ENCODE data around the gene ZDHHC13.

Gene ZDHHC13, protein sequence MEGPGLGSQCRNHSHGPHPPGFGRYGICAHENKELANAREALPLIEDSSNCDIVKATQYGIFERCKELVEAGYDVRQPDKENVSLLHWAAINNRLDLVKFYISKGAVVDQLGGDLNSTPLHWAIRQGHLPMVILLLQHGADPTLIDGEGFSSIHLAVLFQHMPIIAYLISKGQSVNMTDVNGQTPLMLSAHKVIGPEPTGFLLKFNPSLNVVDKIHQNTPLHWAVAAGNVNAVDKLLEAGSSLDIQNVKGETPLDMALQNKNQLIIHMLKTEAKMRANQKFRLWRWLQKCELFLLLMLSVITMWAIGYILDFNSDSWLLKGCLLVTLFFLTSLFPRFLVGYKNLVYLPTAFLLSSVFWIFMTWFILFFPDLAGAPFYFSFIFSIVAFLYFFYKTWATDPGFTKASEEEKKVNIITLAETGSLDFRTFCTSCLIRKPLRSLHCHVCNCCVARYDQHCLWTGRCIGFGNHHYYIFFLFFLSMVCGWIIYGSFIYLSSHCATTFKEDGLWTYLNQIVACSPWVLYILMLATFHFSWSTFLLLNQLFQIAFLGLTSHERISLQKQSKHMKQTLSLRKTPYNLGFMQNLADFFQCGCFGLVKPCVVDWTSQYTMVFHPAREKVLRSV

DNA sequence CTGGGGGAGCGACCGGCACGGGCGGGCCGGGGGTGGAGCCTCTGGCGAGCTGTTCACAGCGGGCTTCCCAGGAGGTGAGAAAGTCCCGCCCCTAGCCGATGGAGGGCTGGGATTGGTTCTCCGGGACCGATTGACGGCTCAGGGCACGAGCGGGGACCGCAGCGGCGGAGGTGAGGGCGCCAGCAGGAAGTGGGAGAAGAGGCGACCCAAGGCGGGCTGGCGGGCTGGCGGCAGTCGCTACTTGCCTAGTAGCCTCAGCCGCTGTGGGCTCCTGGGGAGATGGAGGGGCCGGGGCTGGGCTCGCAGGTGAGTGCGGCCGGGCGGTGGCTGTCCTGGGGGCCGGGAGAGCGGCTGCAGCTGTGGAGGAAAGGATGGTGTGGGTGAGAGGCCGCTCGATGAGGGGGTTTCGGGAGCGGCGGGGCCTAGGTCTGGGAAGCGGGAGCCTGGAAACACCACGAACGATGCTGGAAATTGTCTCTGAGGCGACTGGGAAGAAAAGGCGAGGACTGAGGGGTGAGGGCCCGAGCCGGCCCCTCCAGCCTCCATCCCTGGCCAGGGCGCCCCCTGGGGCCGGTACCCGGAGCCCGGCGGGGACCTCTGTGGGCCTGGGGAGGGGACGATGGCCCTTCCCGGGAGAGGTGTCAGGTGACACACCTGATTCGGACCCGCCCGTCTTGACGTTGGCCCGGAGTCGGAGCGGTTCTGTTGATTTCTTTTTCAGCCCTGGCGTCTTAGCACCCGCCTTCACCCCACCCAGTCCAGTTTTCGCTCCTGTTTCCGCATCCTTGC lies at the start of gene ZDHHC13:
TSS of gene ZDHHC13 (plus strand) at position 198 of the 789 bp plus-strand sequence. CDS start at position 280, 82 bp downstream.
- peak; percentile 92 for DNase-seq

DNA sequence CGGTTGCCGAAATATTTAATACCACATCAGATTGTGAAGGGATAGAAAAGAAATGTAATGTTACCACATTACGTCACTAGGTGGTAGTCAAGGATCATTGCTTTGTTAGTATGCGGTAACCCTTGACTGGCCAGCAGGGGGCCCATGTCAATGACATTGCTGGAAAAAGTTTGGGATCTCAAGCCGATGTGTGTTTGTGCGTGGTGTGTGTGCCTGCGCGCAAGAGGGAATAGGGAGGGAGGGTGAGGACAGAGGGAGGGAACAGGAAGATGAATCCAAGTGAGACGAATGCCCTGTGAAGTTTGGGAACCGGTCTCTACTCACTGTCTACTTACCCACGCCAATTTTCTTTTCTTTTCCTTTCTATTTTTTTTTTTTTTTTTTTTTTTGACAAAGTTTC lies 45.7 kb upstream of the ZDHHC13 start:
- peak; percentile 36 for DNase-seq

DNA sequence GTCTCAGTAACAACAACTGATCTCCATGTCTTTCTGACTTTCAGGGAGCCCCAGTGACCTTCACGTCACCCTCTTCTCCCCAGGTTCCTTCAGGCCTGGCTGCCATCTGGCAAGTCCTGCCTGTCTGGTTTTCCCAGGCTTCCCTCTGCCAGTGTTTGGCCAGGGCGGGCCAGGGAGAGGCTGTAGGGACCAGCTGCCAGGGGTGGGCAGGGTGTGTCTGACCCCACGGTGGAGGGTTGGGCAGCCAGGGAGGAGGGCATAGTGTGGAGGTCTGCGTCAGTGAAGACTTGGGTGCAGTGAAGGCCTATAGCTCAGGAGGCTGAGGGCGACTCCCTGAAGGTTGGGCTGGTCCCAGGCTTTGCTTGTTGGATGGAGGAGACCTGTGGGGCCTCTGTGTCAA lies 44.5 kb upstream of the ZDHHC13 start:
- DNase-seq: no peak

DNA sequence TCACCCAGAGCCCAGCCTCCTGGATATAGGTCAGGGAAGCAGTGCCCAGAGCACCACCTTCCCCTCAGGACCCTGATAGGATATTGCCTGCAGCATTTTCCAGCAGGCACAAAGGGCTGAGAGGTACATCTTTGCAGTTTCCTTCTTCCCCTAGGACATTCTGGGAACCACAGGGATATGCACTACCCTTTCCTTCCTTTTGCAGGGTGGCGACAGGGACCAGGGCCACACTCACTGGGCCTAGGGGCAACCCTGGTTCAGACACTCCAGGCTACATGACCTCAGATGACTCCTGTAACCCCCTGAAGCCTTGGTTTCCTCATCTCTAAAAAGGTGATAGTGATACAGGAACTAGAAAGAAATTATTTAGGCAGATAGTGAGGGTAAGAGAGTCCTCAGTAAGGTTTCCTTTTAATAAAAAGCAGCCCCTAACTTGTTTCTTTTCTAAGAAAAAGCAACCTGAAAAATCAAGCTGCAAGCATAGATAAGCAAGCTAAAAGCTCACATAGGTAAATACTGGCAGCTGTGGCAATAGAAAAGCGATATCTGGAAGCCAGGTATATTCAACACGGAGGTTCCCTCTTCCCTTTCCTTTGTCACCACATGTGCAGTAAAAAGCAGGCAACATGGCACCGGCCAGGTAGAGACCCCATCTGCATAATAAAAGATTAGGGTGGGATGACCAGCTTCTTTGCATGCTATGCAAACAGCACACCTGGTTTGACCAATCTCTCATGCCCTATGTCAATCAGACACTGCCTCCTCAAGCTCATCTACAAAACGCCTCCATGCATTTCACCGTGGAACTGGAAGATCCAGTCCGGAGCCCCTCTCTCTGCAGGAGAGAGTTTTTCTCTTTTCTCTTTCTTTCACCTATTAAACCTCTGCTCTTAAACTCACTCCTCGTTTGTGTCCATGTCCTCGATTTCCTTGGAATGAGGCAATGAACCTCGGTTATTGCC lies 43.2 kb upstream of the ZDHHC13 start:
- no peak for DNase-seq

DNA sequence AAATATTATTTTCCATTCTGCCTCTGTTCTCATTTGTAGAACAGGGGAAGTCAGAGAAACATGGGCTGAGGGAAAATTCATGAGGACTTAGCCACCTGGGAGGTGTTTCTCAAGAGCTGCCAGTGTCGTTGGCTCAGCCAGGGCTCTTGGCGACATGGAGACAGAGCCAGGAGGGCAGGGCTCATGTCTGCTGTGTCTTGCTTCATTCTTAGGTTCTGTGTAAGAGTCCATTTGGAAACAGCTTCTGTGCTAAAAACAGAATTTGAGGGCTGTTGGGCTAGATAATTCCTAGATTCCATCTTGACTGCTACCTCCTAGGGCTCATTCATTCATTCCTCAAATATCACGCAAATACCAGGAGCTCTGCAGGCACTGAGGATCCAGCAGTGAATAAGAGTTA lies 41.3 kb upstream of the ZDHHC13 start:
- no peak for DNase-seq

DNA sequence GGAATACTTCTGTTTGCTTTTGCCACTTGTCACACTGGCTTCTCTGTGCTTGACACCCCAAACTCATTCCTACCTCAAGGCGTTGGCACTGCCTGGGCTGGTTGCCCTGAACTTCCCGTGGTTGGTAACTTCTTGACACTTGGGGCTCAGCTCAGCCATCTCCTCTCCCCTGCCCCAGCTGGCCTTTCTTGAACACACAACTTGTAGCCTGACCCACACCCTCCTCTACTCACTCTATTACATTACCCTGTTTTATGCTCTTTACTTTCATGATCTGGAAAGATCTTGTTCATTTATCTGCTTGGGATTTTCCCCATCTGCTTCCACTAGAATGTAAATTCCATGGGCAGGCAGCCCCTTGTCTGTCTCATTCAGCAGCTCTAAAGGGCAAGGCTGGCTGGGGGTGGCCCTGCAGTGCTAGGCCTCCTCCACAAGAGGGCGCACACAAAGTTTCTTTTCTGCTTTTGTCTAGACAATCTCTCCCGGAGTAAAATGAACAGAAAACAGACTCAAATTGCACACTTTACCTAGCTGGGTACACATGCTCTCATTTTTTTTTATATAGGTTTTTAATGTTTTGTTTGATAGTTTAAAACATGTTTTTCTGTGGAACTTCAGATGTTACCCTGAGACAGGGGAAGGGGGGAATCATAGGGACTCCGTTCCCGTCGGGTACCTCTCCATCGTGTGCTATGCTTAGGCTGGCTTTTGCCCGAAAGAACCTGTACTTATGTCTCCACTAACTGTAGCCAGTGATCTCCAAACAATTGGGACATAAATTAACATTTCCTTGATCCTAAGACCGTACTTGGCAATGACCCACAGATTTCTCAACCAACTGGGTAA lies 40.0 kb upstream of the ZDHHC13 start:
- peak; percentile 25 for DNase-seq

DNA sequence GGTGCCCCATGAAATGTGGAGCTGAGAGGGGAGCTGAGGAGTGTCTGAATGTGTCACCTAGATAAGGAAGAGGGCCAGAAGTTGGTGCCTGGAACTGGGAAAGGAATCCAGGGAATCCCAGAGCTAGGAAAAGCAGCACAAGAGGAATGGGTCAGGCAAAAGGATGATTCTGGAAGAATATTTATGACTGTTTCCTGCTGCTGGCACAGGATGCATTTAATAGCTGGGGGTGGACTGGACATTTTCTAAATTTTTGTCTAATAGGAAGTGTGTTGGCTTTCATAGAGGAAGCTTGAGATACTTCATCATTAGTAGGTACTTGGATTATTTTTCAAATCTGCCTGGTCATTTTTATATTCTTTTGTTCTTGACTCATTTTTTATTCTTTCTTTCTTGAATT lies 39.0 kb upstream of the ZDHHC13 start:
- DNase-seq: no peak

DNA sequence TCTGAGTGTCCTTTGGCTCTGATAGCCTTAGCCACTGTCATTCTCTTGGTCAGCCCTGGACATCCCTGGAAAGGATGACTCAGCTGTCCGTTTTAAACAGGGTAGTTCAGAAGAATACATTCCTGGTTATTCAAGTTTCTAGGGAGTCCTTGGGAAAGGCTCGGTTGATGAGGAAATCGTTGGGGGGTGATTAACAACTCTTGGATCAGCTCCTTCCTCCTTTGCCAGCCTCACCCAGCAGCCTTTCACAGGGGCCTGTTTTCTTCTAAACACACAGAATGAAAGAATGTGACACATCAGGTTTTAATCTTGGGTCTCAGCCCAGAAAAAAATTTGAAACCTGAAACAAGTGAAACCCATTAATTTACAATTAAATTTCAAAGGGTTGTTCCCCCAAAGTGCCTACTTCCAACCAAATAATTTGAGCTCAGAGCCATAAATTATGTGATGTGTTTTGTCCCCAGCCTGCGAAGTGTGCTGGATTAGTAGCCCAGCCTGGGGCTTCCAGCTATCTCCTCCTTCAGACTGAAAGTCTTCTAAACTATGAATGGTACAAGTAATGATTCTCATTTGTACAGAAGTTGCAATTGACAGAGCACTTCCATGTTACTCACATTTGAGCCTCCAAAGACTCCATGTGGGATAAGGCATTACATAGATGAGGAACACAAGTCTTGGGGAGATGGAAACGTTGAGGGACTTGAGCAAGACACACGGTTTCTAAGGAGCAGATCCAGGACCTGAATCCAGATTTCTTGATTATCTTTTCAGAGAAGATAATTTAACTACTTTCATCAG lies 37.1 kb upstream of the ZDHHC13 start:
- no peak for DNase-seq

DNA sequence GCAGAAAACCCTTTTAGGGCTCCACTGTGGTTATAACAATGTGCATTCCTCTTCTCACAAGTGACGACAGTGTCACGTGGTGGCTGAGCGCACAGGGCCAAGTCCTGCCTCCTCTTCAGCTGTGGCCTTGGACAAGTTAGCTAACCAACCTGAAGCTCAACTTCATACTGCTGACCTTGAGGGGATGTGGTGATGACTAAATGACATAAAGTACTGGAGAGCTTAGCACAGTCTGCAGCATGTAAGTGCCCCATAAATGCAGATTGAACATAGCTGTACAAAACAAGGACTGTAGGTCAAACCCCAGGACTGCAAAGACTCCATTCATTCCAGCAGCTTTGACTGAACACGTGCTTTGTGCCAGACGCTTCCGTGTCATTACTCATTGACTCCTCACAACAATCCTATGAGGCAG lies 36.4 kb upstream of the ZDHHC13 start:
- no peak for DNase-seq

DNA sequence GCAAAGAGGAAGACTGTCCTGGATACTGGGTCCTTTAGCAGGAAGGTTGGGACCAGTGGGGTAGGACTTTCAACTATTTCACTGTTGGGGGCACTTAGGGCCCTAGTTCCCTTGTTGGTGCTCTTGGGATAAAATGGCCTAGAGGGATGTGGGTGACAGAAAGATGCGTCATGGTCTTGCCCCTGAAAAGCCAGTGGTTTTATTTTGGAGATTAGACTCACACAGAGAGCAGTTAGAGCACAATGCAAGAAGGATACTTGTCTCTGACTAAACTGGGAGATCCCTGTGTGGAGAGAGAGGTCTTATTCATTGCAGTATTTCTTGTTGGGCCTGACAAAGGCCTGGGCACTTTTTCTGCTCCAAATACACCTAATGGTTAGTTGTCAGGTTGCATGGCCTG lies 33.8 kb upstream of the ZDHHC13 start:
- no peak for DNase-seq

DNA sequence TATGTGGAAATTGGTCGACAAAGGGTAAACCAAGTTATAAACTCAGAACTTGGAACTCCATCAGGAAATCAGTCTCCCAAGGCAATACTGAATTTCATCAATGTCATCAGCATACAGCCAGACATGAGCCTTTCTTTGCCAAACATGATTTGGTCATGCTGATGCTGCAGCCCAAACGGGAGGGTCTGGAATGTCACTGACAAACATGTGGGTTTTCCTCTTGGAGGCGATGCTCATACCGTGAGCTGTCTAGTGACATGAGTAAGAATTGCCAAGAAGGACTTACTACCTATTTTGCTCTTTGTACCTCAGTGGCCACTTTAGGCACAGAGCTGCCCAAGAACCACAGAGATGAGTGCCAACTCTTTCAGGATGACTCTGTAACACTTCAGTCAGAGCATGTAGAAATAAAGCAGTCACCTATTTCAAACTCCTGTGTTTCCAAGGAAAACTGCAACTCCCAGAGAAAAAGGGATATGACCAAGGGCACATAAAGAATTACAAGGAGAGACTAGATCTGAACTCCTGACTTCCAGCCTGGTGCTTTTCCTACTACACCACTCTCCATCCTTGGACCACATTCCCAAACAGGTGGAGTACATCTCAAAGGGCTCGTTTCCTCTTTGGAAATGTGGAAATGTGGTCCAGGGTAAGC lies 32.2 kb upstream of the ZDHHC13 start:
- no peak for DNase-seq

DNA sequence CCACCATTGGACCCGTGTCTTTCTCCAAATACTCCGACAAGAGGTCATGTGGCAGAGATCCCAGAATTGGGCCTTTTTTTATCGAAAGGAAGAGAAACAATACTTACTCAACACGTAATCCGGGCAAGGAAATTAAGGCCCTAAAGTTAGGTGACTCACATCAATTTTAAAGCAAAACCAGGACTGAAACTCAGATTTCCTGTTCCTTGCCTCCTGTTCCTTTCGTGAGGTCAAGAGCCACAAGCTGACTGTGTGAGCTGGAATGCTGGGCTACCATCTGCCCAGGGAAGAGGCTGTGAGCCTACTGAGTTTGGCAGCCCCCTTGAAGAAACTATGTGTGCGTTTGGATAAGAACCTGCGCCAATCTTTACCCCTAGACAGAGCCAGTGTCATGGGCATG lies 29.3 kb upstream of the ZDHHC13 start:
- no peak for DNase-seq

DNA sequence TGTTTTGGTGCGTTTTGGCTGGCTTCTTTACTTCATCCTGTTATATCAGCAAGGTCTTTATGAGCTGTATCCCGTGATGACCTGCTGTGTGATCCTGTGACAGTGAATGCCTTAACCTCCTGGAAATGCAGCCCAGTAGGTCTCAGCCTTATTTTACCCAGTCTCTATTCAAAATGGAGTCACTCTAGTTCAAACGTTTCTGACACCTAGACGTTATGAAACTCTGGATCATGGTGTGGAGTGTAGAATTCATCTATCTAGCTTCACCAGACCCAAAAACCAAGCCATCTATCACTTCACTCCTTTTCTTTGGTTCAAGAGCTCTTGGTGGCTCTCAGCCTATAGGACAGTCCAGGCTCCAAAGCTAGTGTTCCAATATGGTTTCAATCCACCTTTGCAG lies 28.2 kb upstream of the ZDHHC13 start:
- no peak for DNase-seq

DNA sequence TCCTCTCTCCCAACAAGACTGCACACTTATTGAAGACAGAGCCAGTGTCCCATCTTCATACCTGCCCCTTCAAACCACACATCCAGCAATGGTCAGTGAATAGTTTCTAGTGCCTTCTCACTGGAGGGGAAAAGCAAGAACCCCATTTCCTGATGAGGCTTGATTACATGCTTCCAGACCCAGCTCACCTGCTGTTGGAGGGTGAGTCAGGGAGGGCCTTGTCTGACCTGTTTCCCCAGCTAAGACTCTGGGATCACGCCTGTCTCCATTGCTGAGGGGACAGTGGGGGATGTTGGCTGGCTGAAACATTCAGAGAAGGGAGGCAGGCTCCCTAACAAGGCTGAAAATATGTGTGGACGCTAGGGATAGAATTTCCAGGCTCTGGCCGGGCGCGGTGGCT lies 27.5 kb upstream of the ZDHHC13 start:
- no peak for DNase-seq

DNA sequence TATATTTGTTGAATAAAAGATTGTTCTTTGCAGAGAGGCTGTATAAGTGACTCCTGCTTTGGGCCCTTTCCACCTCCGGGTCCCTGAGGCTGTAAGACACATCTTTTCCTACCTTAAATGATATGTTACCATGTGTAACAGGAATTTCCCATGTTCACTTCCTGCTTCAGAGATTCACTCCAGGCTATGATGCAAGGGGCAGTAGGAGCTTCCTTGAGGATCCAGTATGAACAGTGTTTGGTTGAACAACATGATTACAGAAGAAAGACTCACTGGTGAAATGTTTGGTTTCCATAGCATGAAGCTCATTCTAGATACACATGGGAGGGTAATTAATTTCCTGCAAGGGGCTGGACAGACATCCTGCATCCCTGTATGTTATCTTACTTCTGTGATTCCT lies 25.6 kb upstream of the ZDHHC13 start:
- DNase-seq: no peak

DNA sequence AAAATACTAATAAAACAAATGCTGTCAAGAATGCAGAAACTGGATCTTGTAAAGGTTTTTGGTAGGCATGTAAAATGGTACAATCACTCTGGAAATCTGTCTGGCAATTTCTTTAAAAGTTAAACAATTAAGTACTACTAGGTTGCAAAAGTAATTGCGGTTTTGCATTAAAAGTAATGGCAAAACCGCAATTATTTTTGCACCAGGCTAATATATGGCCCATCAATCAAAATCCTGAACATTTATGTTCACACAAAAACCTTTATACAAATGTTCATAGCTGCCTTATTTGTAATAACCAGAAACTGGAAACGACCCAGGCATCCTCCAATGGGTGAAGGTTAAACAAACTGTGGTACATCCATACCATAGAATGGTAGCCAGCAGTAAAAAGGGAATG lies 24.6 kb upstream of the ZDHHC13 start:
- no peak for DNase-seq

DNA sequence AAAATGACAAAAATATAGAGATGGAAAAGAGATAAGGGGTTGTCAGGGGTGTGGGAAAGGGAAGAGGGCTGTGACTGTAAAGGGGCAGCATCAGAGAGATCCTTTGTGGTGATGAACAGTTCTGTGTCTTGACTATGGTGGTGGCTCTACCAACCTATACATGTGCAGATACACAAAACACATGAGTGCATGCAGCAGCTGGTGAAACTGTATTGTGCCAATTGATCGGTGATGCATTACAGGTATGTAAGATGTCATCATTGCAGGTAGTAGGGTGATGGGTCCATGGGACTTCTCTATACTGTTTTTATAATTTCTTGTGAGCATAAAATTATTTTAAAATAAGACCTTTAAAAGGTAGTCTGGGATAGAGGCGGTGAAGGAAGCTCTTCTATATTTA lies 24.1 kb upstream of the ZDHHC13 start:
- no peak for DNase-seq

DNA sequence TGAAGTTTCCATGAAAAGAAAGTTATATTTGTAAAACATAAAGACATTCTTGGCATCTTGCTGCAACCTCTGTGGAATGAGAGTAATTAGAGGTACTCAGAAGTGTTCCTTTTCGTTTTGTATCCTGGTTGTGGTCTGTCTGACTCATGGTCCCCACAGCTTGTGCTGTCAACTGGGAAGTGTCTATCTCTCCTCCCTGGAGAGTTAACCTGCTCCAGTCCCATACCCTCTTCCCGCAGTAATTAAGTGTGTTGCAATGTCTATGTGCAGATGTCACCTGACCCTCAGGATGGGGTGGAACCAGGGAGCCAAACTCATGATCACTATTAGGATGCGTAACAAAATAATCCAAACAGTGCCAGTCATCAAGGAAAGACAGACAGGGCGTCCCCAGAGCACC lies 23.0 kb upstream of the ZDHHC13 start:
- no peak for DNase-seq

DNA sequence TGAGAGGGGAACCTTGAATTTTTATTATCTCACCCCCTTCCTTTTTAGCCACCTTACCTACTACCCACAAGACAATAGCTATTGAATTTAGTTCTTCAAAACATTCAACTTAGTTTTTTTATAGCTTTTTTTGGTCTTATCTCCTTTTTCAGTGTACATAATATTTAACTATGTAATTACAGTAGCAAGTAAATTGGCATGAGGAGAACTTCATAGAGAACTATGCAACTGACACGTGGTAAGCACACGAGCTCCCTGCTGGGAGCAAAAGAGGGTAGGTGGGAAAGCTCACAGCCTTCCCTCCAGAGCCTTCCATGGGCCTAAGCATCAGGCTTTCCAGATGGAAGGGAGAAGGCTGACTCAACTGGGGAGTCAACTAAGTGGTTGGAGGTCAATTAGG lies 22.1 kb upstream of the ZDHHC13 start:
- DNase-seq: no peak

DNA sequence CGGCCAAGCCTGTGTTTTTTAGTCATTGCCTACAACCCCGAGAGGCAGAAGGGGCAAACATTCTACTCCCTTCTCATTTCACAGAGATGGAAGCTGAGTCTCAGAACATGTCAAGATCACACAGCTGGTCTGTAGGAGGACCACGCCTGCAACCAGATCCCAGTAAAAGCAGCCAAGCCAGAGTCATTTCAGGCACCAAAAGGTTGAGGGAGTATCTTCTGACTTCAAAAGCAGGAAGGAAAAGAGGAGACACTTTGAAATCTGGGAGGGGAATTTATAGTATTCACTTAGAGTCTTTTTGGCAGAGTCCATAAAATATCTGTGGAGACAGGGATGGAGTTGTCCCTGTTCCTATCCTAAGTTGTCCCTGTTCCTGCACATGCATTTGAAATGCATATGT lies 17.9 kb upstream of the ZDHHC13 start:
- no peak for DNase-seq

Measured in CD4-positive, alpha-beta T cell treated with Interleukin-15 for 1 hour (primary cell).